Transverse colon (tissue), 4 donors: ENCODE results near the gene CFAP58. TPM values are rescaled to one million over a fixed set of nuclear protein-coding genes. Genes with fewer than 3 reads are reported as not detected.

Experiments used
- DNase-seq: peaks from one replicate; pipeline ENCODE4 v3.0.0-alpha.2; 2019
- H3K27ac ChIP-seq, 4 donors: fragments of 200-600 bp; sonication (generic); 2 replicates each; pipeline ENCODE4 v1.5.1; 2016 to 2018; ENCODE audit warnings: inconsistent platforms in 4 of 4
- H3K27me3 ChIP-seq: fragments of 200-600 bp; sonication (generic); 2 replicates; pipeline ENCODE4 v1.5.1; 2017; ENCODE audit warnings: inconsistent platforms
- H3K36me3 ChIP-seq, 4 donors: fragments of 200-600 bp; sonication (generic); 2 replicates each; pipeline ENCODE4 v1.5.1; 2017 to 2019; ENCODE audit warnings: inconsistent platforms in 4 of 4
- H3K4me1 ChIP-seq, 4 donors: fragments of 200-600 bp; sonication (generic); 2 replicates each; pipeline ENCODE4 v1.5.1; 2017 to 2020; ENCODE audit warnings: inconsistent platforms in 4 of 4
- H3K4me3 ChIP-seq, 4 donors: fragments of 200-600 bp; sonication (generic); 1 replicate in 1 of 4; 2 replicates in 3 of 4; pipeline versions ENCODE4 v1.5.1 to v1.6.1; 2017 to 2019; ENCODE audit warnings: inconsistent platforms in 4 of 4
- H3K9me3 ChIP-seq, 2 donors: fragments of 200-600 bp; sonication (generic); 2 replicates each; pipeline ENCODE4 v1.5.1; 2017 to 2019; ENCODE audit warnings: inconsistent platforms in 2 of 2
- CTCF ChIP-seq, 5 experiments: fragments of 200-600 bp in 3 of 5; fragments of 450-650 bp in 2 of 5; sonication (generic) in 3 of 5; IDR thresholded peaks; 1 replicate in 2 of 5; 2 replicates in 3 of 5; pipeline ENCODE4 v1.5.1; 2016 to 2017; ENCODE audit warnings: antibody characterized with exemption in 5 of 5, inconsistent platforms in 3 of 5, mild to moderate bottlenecking in 2 of 5, moderate library complexity in 1 of 5
- EP300 ChIP-seq: sonication (generic); formaldehyde crosslinking; IDR thresholded peaks from one replicate; pipeline ENCODE4 v1.6.1; 2017; ENCODE audit warnings: antibody characterized with exemption, low read depth
- POLR2A ChIP-seq: fragments of 450-650 bp; IDR thresholded peaks from one replicate; pipeline ENCODE4 v1.6.1; 2016; ENCODE audit warnings: antibody characterized with exemption, mild to moderate bottlenecking, moderate library complexity
- POLR2AphosphoS5 ChIP-seq, 3 donors: sonication (generic); formaldehyde crosslinking; IDR thresholded peaks; one replicate each; pipeline ENCODE4 v1.6.1; 2016; ENCODE audit warnings: antibody characterized with exemption in 3 of 3
- WGBS, 2 donors: methylation state at CpG; one replicate each; pipeline ENCODE4 v1.1.5; 2018; ENCODE audit warnings: low coverage in 1 of 2; 5-methylcytosine and 5-hydroxymethylcytosine counted together
- in situ Hi-C, 4 donors: fragments of 200-750 bp; cut with MboI; loops; one replicate each; pipeline versions ENCODE4 v1.15.0 to v1.15.1; 2017; ENCODE audit warnings: low sequenced_read_pairs in 3 of 4, low pct_ligation_motif_present in 1 of 4, low pct_unique_long_range_greater_than_20kb in 1 of 4
- intact Hi-C: fragments of 100-400 bp; cut with DNase I; formaldehyde crosslinking; loops from one replicate; pipeline ENCODE4 v1.15.1; 2023; ENCODE audit warnings: low total_unique reads
- total RNA-seq, 4 donors: library from RNA; depleted of rRNA; stranded (reverse); fragments of >200 nt; gene quantifications; one replicate each; pipeline ENCODE4 v1.1.0, GENCODE V29; 2016

The CFAP58 gene
- total RNA-seq, 4 donors from 2014 or later, result 0.16 to 0.27 TPM; not detected in 2

- intact Hi-C loops, result no loop called here
- no peak for DNase-seq
- WGBS, 2 donors, result 67 to 75% methylated on average over 1 to 4 of the region's 4 CpGs
Observed at GRCh38 chr10:104380336-104380735, 26.7 kb downstream of the CFAP58 start.

GRCh38 chr10:104387130-104387888 lies 33.7 kb downstream of the CFAP58 start:
- Histone ChIP-seq H3K4me1 (no peaks in the 10 kb centered on the region), H3K27ac (no peak overlapping the region), H3K4me3 (no peak overlapping the region), H3K9me3 (no peaks in the 10 kb centered on the region), H3K27me3 (peaks cover 3% of the 10 kb centered on the region), H3K36me3 (no peaks in the 10 kb centered on the region)
- TF ChIP-seq EP300, result no peak
- no peak for TF ChIP-seq POLR2A
- TF ChIP-seq POLR2AphosphoS5 (IDR thresholded peaks at IDR 0.05), result no peak
- TF ChIP-seq CTCF (IDR thresholded peaks at IDR 0.05), result no peak
- in situ Hi-C loops, result no loop called here
- intact Hi-C loops, result no loop called here
- DNase-seq, result no peak
- WGBS, 2 donors, result 63 to 71% methylated on average over 4 to 6 of the region's 6 CpGs

More at GRCh38 chr10:104380336-104380735, 26.7 kb downstream of the CFAP58 start:
- no peak for TF ChIP-seq POLR2AphosphoS5 (IDR thresholded peaks at IDR 0.05)
- no peak for TF ChIP-seq CTCF (IDR thresholded peaks at IDR 0.05)
- TF ChIP-seq POLR2A, result no peak
- TF ChIP-seq EP300, result no peak
- H3K9me3 ChIP-seq, result no peaks in the 10 kb centered on the region
- H3K4me3 ChIP-seq, result no peak overlapping the region
- in situ Hi-C loops, result no loop called here
- H3K4me1 ChIP-seq, result no peaks in the 10 kb centered on the region
- no peak overlapping the region for H3K27ac ChIP-seq
- H3K36me3 ChIP-seq, result no peaks in the 10 kb centered on the region
- H3K27me3 ChIP-seq, result peaks cover 6% of the 10 kb centered on the region

GRCh38 chr10:104388830-104389229 lies 35.2 kb downstream of the CFAP58 start:
- DNase-seq, result no peak
- peaks cover 8% of the 10 kb centered on the region for H3K27me3 ChIP-seq
- no peak overlapping the region for H3K4me3 ChIP-seq
- 55 to 58% methylated on average over 3 of the region's 3 CpGs for WGBS, 2 donors
- in situ Hi-C loops (no loop called here), intact Hi-C loops (no loop called here)
- TF ChIP-seq CTCF (IDR thresholded peaks at IDR 0.05), result no peak
- TF ChIP-seq EP300, result no peak
- no peak for TF ChIP-seq POLR2AphosphoS5 (IDR thresholded peaks at IDR 0.05)
- TF ChIP-seq POLR2A, result no peak
- no peaks in the 10 kb centered on the region for H3K4me1 ChIP-seq
- H3K36me3 ChIP-seq, result no peaks in the 10 kb centered on the region
- no peaks in the 10 kb centered on the region for H3K9me3 ChIP-seq
- H3K27ac ChIP-seq, result no peak overlapping the region

GRCh38 chr10:104391150-104391968 lies 37.7 kb downstream of the CFAP58 start:
- peaks cover 4% of the 10 kb centered on the region for H3K27me3 ChIP-seq
- WGBS, 2 donors, result 51 to 56% methylated on average over 5 to 8 of the region's 8 CpGs
- no peak for DNase-seq
- TF ChIP-seq POLR2AphosphoS5 (IDR thresholded peaks at IDR 0.05) (no peak), POLR2A (no peak), CTCF (IDR thresholded peaks at IDR 0.05) (no peak), EP300 (no peak)
- no peaks in the 10 kb centered on the region for H3K4me1 ChIP-seq
- in situ Hi-C loops (no loop called here), intact Hi-C loops (no loop called here)
- H3K4me3 ChIP-seq, result no peak overlapping the region
- H3K9me3 ChIP-seq, result no peaks in the 10 kb centered on the region
- H3K27ac ChIP-seq, result no peak overlapping the region
- H3K36me3 ChIP-seq, result no peaks in the 10 kb centered on the region
